Measurements from ENCODE around the gene C3orf80.
"Not testable (repeated sequence)": the region's sequence is repeated elsewhere in the genome, so short reads cannot be mapped to it uniquely, and the experiment has no call there.

- not testable (repeated sequence) for TF ChIP-seq CTCF (IDR thresholded peaks at IDR 0.05); MYC (IDR thresholded peaks at IDR 0.05; ENCODE audit: borderline replicate concordance, low read length); FOSL2 (IDR thresholded peaks at IDR 0.05); FOSL2 (CRISPR knock-in tag; IDR thresholded peaks at IDR 0.05); POLR2A (IDR thresholded peaks at IDR 0.05; ENCODE audit: low read length); PHF8 (IDR thresholded peaks at IDR 0.05; ENCODE audit: borderline replicate concordance, low read depth); REST (IDR thresholded peaks at IDR 0.05)
These were observed 15.5 kb downstream of the C3orf80 start for GRCh38 chr3:160240719-160241118.

Data from A549 (cell line).